PC-3 (cell line): ENCODE measurements around the gene SVOP.

ENCODE experiments used
- EZH2 ChIP-seq: fragments of 300-600 bp; sonication (generic); IDR thresholded peaks from one replicate; pipeline ENCODE4 v1.6.1; 2017; ENCODE audit warnings: antibody characterized with exemption, mild to moderate bottlenecking, low read length; ENCODE audit not compliant: unreplicated experiment
- TF ChIP-seq, protein P1 (sequence below): fragments of 300-600 bp; sonication (generic); conservative IDR thresholded peaks from 2 replicates; pipeline ENCODE4 v1.5.1; 2017; ENCODE audit warnings: antibody characterized with exemption, low read depth, mild to moderate bottlenecking, low read length

- TF ChIP-seq, protein P1, sequence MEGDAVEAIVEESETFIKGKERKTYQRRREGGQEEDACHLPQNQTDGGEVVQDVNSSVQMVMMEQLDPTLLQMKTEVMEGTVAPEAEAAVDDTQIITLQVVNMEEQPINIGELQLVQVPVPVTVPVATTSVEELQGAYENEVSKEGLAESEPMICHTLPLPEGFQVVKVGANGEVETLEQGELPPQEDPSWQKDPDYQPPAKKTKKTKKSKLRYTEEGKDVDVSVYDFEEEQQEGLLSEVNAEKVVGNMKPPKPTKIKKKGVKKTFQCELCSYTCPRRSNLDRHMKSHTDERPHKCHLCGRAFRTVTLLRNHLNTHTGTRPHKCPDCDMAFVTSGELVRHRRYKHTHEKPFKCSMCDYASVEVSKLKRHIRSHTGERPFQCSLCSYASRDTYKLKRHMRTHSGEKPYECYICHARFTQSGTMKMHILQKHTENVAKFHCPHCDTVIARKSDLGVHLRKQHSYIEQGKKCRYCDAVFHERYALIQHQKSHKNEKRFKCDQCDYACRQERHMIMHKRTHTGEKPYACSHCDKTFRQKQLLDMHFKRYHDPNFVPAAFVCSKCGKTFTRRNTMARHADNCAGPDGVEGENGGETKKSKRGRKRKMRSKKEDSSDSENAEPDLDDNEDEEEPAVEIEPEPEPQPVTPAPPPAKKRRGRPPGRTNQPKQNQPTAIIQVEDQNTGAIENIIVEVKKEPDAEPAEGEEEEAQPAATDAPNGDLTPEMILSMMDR, result no peak
- TF ChIP-seq EZH2, result no peak
Measured at GRCh38 chr12:109058773-109059172, 37.9 kb upstream of the SVOP start.
